Left ventricle myocardium inferior (tissue), 1 donor: ENCODE measurements around the gene DAPK1. TPM values are rescaled to one million over a fixed set of nuclear protein-coding genes. Genes with fewer than 3 reads are reported as not detected.

Experiments used
- DNase-seq: peaks from one replicate; pipeline ENCODE4 v3.0.0-alpha.2; 2020
- H3K27ac ChIP-seq: fragments of 200-600 bp; replicated peaks from 2 replicates; pipeline ENCODE4 v1.8.0; 2021
- H3K27me3 ChIP-seq: fragments of 200-600 bp; 2 replicates; pipeline ENCODE4 v1.8.0; 2021; ENCODE audit warnings: low read depth
- H3K36me3 ChIP-seq: fragments of 200-600 bp; 2 replicates; pipeline ENCODE4 v1.8.0; 2021
- H3K4me1 ChIP-seq: fragments of 200-600 bp; 2 replicates; pipeline ENCODE4 v1.8.0; 2021
- H3K4me3 ChIP-seq: fragments of 200-600 bp; 2 replicates; pipeline ENCODE4 v1.8.0; 2021; ENCODE audit warnings: mild to moderate bottlenecking, moderate library complexity
- H3K9me3 ChIP-seq: fragments of 200-600 bp; replicated peaks from 2 replicates; pipeline ENCODE4 v1.8.0; 2021
- intact Hi-C: fragments of 100-400 bp; cut with micrococcal nuclease; formaldehyde crosslinking; loops from one replicate; pipeline ENCODE4 v1.11.0; 2022
- total RNA-seq: library from RNA; stranded (reverse); fragmentation: NEBNext Ultra II Directional; extraction: Animal tissue kit (Norgen Biotek cat#: 25700); gene quantifications from one replicate; pipeline ENCODE4 v1.2.1, GENCODE V29; 2021
- TF ChIP-seq, protein P1 (sequence below): fragments of 200-600 bp; IDR thresholded peaks from 2 replicates; pipeline ENCODE4 v1.8.0; 2021; ENCODE audit warnings: antibody characterized with exemption, mild to moderate bottlenecking, borderline replicate concordance
- donor health status: DM: no; HTN: yes; CAD: no; lungs with severe emphysema.

The DAPK1 gene
- total RNA-seq, 1 donor from 2014 or later, result 5.5 TPM

GRCh38 chr9:87586731-87587355, 89.2 kb downstream of the DAPK1 start:
- no peak for DNase-seq
- TF ChIP-seq, protein P1, sequence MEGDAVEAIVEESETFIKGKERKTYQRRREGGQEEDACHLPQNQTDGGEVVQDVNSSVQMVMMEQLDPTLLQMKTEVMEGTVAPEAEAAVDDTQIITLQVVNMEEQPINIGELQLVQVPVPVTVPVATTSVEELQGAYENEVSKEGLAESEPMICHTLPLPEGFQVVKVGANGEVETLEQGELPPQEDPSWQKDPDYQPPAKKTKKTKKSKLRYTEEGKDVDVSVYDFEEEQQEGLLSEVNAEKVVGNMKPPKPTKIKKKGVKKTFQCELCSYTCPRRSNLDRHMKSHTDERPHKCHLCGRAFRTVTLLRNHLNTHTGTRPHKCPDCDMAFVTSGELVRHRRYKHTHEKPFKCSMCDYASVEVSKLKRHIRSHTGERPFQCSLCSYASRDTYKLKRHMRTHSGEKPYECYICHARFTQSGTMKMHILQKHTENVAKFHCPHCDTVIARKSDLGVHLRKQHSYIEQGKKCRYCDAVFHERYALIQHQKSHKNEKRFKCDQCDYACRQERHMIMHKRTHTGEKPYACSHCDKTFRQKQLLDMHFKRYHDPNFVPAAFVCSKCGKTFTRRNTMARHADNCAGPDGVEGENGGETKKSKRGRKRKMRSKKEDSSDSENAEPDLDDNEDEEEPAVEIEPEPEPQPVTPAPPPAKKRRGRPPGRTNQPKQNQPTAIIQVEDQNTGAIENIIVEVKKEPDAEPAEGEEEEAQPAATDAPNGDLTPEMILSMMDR, result no peak
- no peak overlapping the region for H3K27ac ChIP-seq
- intact Hi-C loops, result no loop called here
- H3K4me3 ChIP-seq, result no peak overlapping the region
- no peaks in the 10 kb centered on the region for H3K36me3 ChIP-seq
- no peaks in the 10 kb centered on the region for H3K9me3 ChIP-seq
- no peaks in the 10 kb centered on the region for H3K27me3 ChIP-seq
- H3K4me1 ChIP-seq, result no peaks in the 10 kb centered on the region

- H3K4me3 ChIP-seq, result no peak overlapping the region
- no peak overlapping the region for H3K27ac ChIP-seq
- DNase-seq, result no peak
- intact Hi-C loops, result no loop called here
- peaks cover 5% of the 10 kb centered on the region for H3K4me1 ChIP-seq
- TF ChIP-seq, protein P1, result no peak
- H3K27me3 ChIP-seq, result no peaks in the 10 kb centered on the region
- H3K9me3 ChIP-seq, result no peaks in the 10 kb centered on the region
- H3K36me3 ChIP-seq, result no peaks in the 10 kb centered on the region
These were observed 89.7 kb downstream of the DAPK1 start for GRCh38 chr9:87587356-87587745.

- H3K27me3 ChIP-seq, result no peaks in the 10 kb centered on the region
- peaks cover 10% of the 10 kb centered on the region for H3K4me1 ChIP-seq
- DNase-seq, result no peak
- H3K4me3 ChIP-seq, result no peak overlapping the region
- TF ChIP-seq, protein P1, result no peak
- H3K9me3 ChIP-seq, result no peaks in the 10 kb centered on the region
- intact Hi-C loops, result no loop called here
- no peak overlapping the region for H3K27ac ChIP-seq
- H3K36me3 ChIP-seq, result no peaks in the 10 kb centered on the region
These were observed 90.2 kb downstream of the DAPK1 start for GRCh38 chr9:87587864-87588263.

GRCh38 chr9:87588339-87588738, 90.7 kb downstream of the DAPK1 start:
- Histone ChIP-seq H3K4me3 (no peak overlapping the region), H3K27me3 (no peaks in the 10 kb centered on the region), H3K9me3 (no peaks in the 10 kb centered on the region), H3K4me1 (peaks cover 14% of the 10 kb centered on the region), H3K27ac (no peak overlapping the region), H3K36me3 (no peaks in the 10 kb centered on the region)
- TF ChIP-seq, protein P1, result no peak
- intact Hi-C loops, result no loop called here
- DNase-seq, result no peak

- H3K4me1 ChIP-seq, result peaks cover 30% of the 10 kb centered on the region
- no peaks in the 10 kb centered on the region for H3K9me3 ChIP-seq
- no peak overlapping the region for H3K4me3 ChIP-seq
- no peak overlapping the region for H3K27ac ChIP-seq
- DNase-seq, result no peak
- no peaks in the 10 kb centered on the region for H3K27me3 ChIP-seq
- no peaks in the 10 kb centered on the region for H3K36me3 ChIP-seq
- intact Hi-C loops, result no loop called here
- TF ChIP-seq, protein P1, result no peak
These were observed 93.3 kb downstream of the DAPK1 start for GRCh38 chr9:87590996-87591395.
